ENCODE results near the gene LRCH2.

Gene LRCH2

DNA sequence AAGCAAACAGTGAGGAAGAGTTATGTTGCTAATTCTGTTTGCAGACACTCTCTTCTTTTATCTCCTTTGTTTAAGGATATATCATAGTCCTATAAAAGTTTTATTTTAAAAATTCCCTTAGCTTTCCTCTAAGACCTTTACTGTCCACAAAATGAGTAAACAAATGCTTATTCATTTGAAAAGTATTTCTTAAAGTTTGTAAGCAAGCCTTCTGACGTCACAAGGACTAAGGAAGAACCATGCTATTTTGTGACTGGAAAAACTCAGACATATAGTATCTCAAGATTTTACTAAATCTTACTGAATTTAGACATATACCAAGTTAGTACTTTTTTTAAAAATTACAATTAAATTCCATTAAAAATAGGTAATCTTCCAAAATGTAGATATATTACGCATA, 49.9 kb downstream of the LRCH2 start:
- H3K36me3 ChIP-seq (ENCODE audit: control insufficient read depth, insufficient read depth, low read length), result no peaks in the 10 kb centered on the region
- no peak for DNase-seq (ENCODE audit: extremely low read depth, insufficient read length)
- no peak overlapping the region for H3K4me3 ChIP-seq (replicated peaks; ENCODE audit: low read depth, low read length)
- H3K27me3 ChIP-seq (replicated peaks; ENCODE audit: control insufficient read depth, insufficient read depth, low read length), result no peaks in the 10 kb centered on the region
- no peak for TF ChIP-seq CTCF (IDR thresholded peaks at IDR 0.05; ENCODE audit: insufficient read depth, low read length, poor library complexity, severe bottlenecking)

DNA sequence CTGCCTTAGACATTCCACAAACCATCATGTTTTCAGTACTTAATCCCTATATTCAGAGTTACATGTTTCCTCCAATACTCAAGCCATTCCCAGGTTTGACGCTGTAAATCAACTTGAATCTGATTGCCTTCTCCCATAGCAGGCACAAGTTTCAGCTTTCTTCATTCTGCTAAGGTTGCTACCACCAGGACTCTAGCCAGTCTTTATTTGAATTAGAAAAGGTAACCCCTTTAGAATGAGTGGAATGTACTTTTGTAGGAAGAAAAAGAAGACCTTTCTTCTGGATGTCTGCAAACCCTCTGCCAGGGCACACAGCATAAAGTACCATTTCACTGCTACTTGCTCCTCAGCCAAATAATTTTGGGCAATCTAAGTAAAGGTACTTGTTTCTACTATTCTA, 55.4 kb downstream of the LRCH2 start:
- Histone ChIP-seq H3K36me3 (ENCODE audit: control insufficient read depth, insufficient read depth, low read length) (no peaks in the 10 kb centered on the region), H3K4me3 (replicated peaks; ENCODE audit: low read depth, low read length) (no peak overlapping the region), H3K27me3 (replicated peaks; ENCODE audit: control insufficient read depth, insufficient read depth, low read length) (no peaks in the 10 kb centered on the region)
- TF ChIP-seq CTCF (IDR thresholded peaks at IDR 0.05; ENCODE audit: insufficient read depth, low read length, poor library complexity, severe bottlenecking), result no peak
- no peak for DNase-seq (ENCODE audit: extremely low read depth, insufficient read length)

GRCh38 chrX:115177932-115178331, 56.0 kb downstream of the LRCH2 start:
- no peaks in the 10 kb centered on the region for H3K36me3 ChIP-seq (ENCODE audit: control insufficient read depth, insufficient read depth, low read length)
- H3K4me3 ChIP-seq (replicated peaks; ENCODE audit: low read depth, low read length), result no peak overlapping the region
- no peak for DNase-seq (ENCODE audit: extremely low read depth, insufficient read length)
- H3K27me3 ChIP-seq (replicated peaks; ENCODE audit: control insufficient read depth, insufficient read depth, low read length), result no peaks in the 10 kb centered on the region
- no peak for TF ChIP-seq CTCF (IDR thresholded peaks at IDR 0.05; ENCODE audit: insufficient read depth, low read length, poor library complexity, severe bottlenecking)

DNA sequence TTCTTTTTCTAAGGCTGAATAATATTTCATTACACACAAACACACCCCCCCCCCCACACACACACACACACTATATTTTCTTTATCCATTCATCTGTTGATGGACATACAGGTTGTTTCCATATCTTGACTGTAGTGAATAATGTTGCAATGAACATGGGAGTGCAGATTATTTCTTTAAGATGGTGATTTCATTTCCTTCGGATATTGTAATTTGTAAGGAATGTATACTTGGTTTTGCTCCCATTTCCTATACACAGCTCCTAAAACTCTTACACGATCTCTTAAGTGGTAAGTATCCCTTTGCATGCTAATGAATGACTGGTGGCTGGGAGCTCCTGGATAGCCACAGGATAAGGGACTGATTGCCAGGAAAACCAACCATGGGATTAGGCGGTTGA, 59.3 kb downstream of the LRCH2 start:
- Histone ChIP-seq H3K4me3 (replicated peaks; ENCODE audit: low read depth, low read length) (no peak overlapping the region), H3K27me3 (replicated peaks; ENCODE audit: control insufficient read depth, insufficient read depth, low read length) (no peaks in the 10 kb centered on the region), H3K36me3 (ENCODE audit: control insufficient read depth, insufficient read depth, low read length) (no peaks in the 10 kb centered on the region)
- no peak for DNase-seq (ENCODE audit: extremely low read depth, insufficient read length)
- no peak for TF ChIP-seq CTCF (IDR thresholded peaks at IDR 0.05; ENCODE audit: insufficient read depth, low read length, poor library complexity, severe bottlenecking)

DNA sequence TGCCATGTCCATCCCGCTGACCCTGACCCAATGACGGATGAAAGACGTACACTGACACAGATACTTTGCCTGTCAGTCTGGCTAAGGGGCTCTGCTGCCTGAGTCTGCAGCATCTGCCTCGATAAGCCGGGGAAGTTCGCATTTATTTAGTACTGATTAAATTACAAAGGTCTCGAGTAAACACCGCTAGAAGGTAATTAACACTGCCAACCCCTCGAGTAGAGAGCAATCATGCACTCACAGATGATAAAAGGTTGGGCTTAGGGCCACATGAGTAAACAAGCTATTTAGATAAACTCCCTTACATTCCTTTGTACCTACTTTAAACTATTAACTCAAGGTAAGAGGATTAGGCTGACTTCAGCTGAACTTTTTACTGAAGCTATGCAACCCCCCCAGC, 60.7 kb downstream of the LRCH2 start:
- no peaks in the 10 kb centered on the region for H3K27me3 ChIP-seq (replicated peaks; ENCODE audit: control insufficient read depth, insufficient read depth, low read length)
- no peak for TF ChIP-seq CTCF (IDR thresholded peaks at IDR 0.05; ENCODE audit: insufficient read depth, low read length, poor library complexity, severe bottlenecking)
- no peaks in the 10 kb centered on the region for H3K36me3 ChIP-seq (ENCODE audit: control insufficient read depth, insufficient read depth, low read length)
- H3K4me3 ChIP-seq (replicated peaks; ENCODE audit: low read depth, low read length), result no peak overlapping the region
- DNase-seq (ENCODE audit: extremely low read depth, insufficient read length), result no peak

- no peak for DNase-seq (ENCODE audit: extremely low read depth, insufficient read length)
- TF ChIP-seq CTCF (IDR thresholded peaks at IDR 0.05; ENCODE audit: insufficient read depth, low read length, poor library complexity, severe bottlenecking), result peak; percentile 19
- H3K27me3 ChIP-seq (replicated peaks; ENCODE audit: control insufficient read depth, insufficient read depth, low read length), result no peaks in the 10 kb centered on the region
- no peaks in the 10 kb centered on the region for H3K36me3 ChIP-seq (ENCODE audit: control insufficient read depth, insufficient read depth, low read length)
- no peak overlapping the region for H3K4me3 ChIP-seq (replicated peaks; ENCODE audit: low read depth, low read length)
Observed at GRCh38 chrX:115147220-115147619, 86.7 kb downstream of the LRCH2 start.

Measured in GM06990 (cell line).